Naive B cell (primary cell): ENCODE results near the gene UTP14A. TPM values are rescaled to one million over a fixed set of nuclear protein-coding genes. Genes with fewer than 3 reads are reported as not detected.
A peak's percentile ranks its signal among the peaks of the same experiment; 100 is the strongest.

ENCODE experiments used
- ATAC-seq, 2 donors: fragments of 150-1000 bp; cut with Tn5 transposase; 2 replicates each; pipeline ENCODE4 v1.10.0; 2021; ENCODE audit warnings: low read depth in 2 of 2, mild to moderate bottlenecking in 2 of 2, moderate library complexity in 2 of 2
- DNase-seq: peaks from one replicate; pipeline ENCODE4 v3.0.0; 2022
- H3K27ac Mint-ChIP-seq, 6 donors: one replicate each; pipeline ENCODE4 v1.8.0; 2020 to 2022; ENCODE audit warnings: mild to moderate bottlenecking in 6 of 6, mixed read lengths in 6 of 6, moderate library complexity in 5 of 6, inconsistent platforms in 2 of 6
- H3K27me3 Mint-ChIP-seq, 3 donors: one replicate each; pipeline ENCODE4 v1.8.0; 2021 to 2022; ENCODE audit warnings: mixed read lengths in 3 of 3, mild to moderate bottlenecking in 1 of 3
- H3K36me3 Mint-ChIP-seq, 2 donors: one replicate each; pipeline ENCODE4 v1.8.0; 2020 to 2022; ENCODE audit warnings: mixed read lengths in 2 of 2, inconsistent platforms in 1 of 2, mild to moderate bottlenecking in 1 of 2
- H3K4me1 Mint-ChIP-seq, 3 donors: one replicate each; pipeline ENCODE4 v1.8.0; 2020 to 2022; ENCODE audit warnings: mixed read lengths in 3 of 3, inconsistent platforms in 1 of 3, mild to moderate bottlenecking in 1 of 3, moderate library complexity in 1 of 3
- H3K4me3 Mint-ChIP-seq, 8 donors: one replicate each; pipeline ENCODE4 v1.8.0; 2020 to 2022; ENCODE audit warnings: mild to moderate bottlenecking in 8 of 8, mixed read lengths in 8 of 8, moderate library complexity in 8 of 8, inconsistent platforms in 2 of 8
- H3K9me3 Mint-ChIP-seq, 7 donors: one replicate each; pipeline ENCODE4 v1.8.0; 2020 to 2022; ENCODE audit warnings: mixed read lengths in 7 of 7, mild to moderate bottlenecking in 5 of 7, inconsistent platforms in 2 of 7, moderate library complexity in 1 of 7
- polyA plus RNA-seq, 6 donors: library from polyadenylated mRNA; unstranded; fragments of 300-500 nt; fragmentation: Illumina TruSeq; gene quantifications; one replicate each; pipeline ENCODE4 v1.2.3, GENCODE V29; 2021; ENCODE audit warnings: low read depth in 6 of 6

UTP14A gene
- polyA plus RNA-seq, 6 donors from 2014 or later: 0.60 to 11.3 (median 6.4) TPM

- Mint-ChIP-seq H3K27me3 (peaks cover 0 to 6% (median 4%) of the 10 kb centered on the region in 3 donors), H3K36me3 (no peaks in the 10 kb centered on the region), H3K4me1 (peaks cover 20 to 27% (median 21%) of the 10 kb centered on the region in 3 donors), H3K27ac (no peak overlapping the region), H3K9me3 (peaks cover 0 to 4% (median 0%) of the 10 kb centered on the region in 7 donors), H3K4me3 (peak overlapping the region in 5 of 8 donors; percentile 36 to 77 (median 69))
- no peak for DNase-seq
- ATAC-seq: no peak
These were observed 50.2 kb downstream of the UTP14A start for GRCh38 chrX:129956145-129956544.

DNA sequence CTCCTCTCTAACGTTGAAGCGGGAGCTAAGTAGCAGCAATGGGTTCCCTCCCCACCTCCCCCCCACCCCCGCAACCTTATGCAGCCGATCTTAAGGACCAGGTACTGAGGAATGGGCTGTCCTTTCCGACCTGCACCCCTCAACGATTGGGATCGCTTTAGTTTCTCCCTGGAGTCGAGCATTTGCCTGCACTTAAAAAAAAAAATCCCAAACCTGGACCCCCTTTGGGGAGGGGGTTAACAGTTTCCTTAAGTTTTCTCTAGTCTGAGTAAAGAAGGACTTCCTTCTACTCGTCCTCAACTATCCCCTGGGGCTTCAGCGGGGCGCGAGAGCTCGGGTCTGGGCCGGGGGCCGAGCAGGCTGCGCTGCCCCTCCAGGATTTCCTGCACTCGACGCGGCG is 50.8 kb downstream of the UTP14A start:
- no peak for DNase-seq
- H3K4me3 Mint-ChIP-seq: peak overlapping the region; percentile 9 to 77 (median 64)
- H3K4me1 Mint-ChIP-seq: peaks cover 24 to 34% (median 26%) of the 10 kb centered on the region in 3 donors
- ATAC-seq: no peak
- peak overlapping the region in 1 of 6 donors; percentile 21 for H3K27ac Mint-ChIP-seq
- H3K36me3 Mint-ChIP-seq: no peaks in the 10 kb centered on the region
- H3K27me3 Mint-ChIP-seq: peaks cover 0 to 6% (median 4%) of the 10 kb centered on the region in 3 donors
- H3K9me3 Mint-ChIP-seq: peaks cover 0 to 4% (median 0%) of the 10 kb centered on the region in 7 donors

DNA sequence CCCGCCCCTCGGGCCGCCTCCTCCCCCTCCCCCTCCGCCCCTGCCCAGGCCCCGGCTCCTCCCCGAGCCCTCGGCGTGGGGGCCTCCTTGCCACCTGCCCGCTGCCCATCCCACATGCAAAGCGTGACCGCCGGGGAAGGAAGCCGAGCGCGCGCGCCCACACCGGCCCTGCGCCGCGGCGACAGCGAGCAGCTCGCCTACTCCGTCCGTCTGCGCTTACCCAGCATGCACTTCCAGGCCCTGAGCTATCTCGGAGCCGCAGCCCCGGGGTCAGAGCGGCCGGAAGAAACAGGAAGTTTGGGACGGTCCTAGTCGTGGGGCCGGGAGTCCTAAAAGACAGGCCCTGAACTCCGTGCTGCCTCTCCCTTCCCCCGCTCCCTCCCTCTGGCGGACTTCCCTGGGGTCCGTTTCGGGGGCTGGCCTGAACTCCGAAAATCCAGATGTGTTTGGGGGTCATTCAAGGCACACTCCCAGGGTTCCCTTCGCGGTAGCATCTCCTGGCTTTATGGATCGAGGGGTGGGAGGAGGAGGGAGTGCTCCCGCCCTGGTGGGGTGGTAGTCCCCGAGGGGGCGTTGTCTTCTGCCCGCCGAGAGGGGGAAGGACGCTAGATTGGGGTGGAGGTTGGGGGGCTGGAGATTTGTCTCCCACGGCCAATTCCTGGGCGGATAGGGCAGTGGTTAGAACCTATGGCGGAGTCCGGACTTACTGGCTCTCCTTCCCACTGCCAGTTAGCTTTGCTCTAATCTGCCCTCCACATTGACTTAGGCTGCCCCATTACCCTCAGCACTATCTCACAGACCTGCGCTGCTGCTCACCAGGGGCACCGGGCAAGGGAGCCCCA is 51.5 kb downstream of the UTP14A start:
- peak; percentile 54 for DNase-seq
- ATAC-seq: peak; percentile 54 to 57
- Mint-ChIP-seq H3K27ac (peak overlapping the region in 4 of 6 donors; percentile 28 to 87 (median 63)), H3K27me3 (peaks cover 0 to 5% (median 4%) of the 10 kb centered on the region in 3 donors), H3K36me3 (no peaks in the 10 kb centered on the region), H3K4me3 (peak overlapping the region; percentile 69 to 89 (median 72)), H3K9me3 (peaks cover 0 to 4% (median 0%) of the 10 kb centered on the region in 7 donors), H3K4me1 (peaks cover 27 to 33% (median 30%) of the 10 kb centered on the region in 3 donors)

DNA sequence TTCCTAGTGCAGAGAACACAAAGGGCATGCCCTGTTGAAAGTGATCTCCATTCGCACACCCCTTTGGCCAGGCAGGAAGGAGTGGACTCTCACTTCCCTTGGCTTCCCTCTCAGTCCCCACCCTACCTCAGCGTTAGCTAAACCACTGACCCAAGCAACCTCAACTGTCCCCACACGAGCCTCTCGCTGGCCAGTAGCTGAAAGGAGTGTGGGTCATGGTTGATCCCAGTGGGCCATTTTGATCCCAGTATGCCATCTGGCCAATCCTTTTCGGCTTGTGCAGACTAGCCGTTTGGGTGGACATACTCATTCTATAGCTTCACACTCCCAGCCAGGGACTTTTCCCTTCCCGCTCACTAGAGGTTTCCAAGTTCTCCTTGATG is 52.1 kb downstream of the UTP14A start:
- Mint-ChIP-seq H3K9me3 (no peaks in the 10 kb centered on the region), H3K27ac (peak overlapping the region in 3 of 6 donors; percentile 28 to 82 (median 44)), H3K4me3 (peak overlapping the region; percentile 69 to 89 (median 72)), H3K4me1 (peaks cover 23 to 28% (median 27%) of the 10 kb centered on the region in 3 donors), H3K36me3 (no peaks in the 10 kb centered on the region), H3K27me3 (no peaks in the 10 kb centered on the region)
- ATAC-seq (no peak), DNase-seq (no peak)

GRCh38 chrX:129958814-129959492 is 53.0 kb downstream of the UTP14A start:
- Mint-ChIP-seq H3K27me3 (no peaks in the 10 kb centered on the region), H3K9me3 (peaks cover 0 to 2% (median 0%) of the 10 kb centered on the region in 7 donors), H3K4me1 (peaks cover 23 to 28% (median 25%) of the 10 kb centered on the region in 3 donors), H3K4me3 (peak overlapping the region in 3 of 8 donors; percentile 44 to 70 (median 69)), H3K36me3 (no peaks in the 10 kb centered on the region), H3K27ac (no peak overlapping the region)
- ATAC-seq (no peak), DNase-seq (no peak)

GRCh38 chrX:129959493-129959832 is 53.5 kb downstream of the UTP14A start:
- Mint-ChIP-seq H3K9me3 (peaks cover 0 to 2% (median 0%) of the 10 kb centered on the region in 7 donors), H3K4me3 (peak overlapping the region in 1 of 8 donors; percentile 70), H3K4me1 (peaks cover 23 to 28% (median 25%) of the 10 kb centered on the region in 3 donors), H3K27me3 (no peaks in the 10 kb centered on the region), H3K36me3 (no peaks in the 10 kb centered on the region), H3K27ac (no peak overlapping the region)
- ATAC-seq (no peak), DNase-seq (no peak)

DNA sequence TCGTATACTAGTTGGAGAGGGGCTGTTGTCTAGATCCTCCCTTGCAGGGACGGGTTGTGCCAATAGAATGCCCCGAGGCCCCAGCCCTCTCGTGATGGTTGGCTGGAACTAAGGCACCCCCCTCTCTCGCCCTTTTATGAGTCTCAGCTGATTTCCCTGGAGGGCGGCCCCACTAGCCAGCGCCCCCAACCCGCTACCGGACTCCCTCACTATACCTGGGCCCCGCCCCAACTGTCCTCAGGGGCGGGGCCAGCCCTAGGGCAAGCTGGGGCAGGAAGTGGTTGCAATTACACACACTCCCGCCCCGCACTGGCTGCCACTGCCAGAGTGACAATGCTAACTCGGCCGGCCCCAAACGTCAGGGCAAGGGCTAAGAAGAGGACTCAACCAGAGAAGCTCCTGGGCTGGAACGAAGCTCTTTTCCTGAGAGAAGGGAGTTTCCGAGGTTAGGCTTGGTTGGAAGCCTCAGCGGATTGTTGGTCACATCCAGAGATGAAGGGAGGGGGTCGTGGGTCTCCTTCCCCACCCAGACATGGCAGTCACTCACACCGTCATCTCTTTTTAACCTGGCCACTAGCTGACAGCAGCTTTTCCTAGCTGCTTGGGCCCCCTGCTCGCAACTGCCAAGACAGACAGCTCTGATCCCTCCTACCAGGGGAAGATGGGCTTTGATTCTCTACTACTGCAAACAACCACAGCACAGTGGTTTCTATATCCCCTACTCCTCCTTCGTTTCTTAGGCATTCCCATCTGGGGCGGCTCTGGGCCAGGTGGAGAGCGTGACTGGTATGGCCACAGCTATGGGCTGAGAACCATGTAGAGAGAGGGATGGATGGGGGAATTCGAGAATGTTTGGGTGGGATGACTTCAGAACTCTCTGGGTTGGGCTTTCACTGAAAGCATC is 55.5 kb downstream of the UTP14A start:
- H3K36me3 Mint-ChIP-seq: no peaks in the 10 kb centered on the region
- peak overlapping the region; percentile 58 to 90 (median 82) for H3K4me3 Mint-ChIP-seq
- DNase-seq: peak; percentile 58
- ATAC-seq: peak; percentile 83 to 84
- peaks cover 19 to 28% (median 23%) of the 10 kb centered on the region in 3 donors for H3K4me1 Mint-ChIP-seq
- H3K27me3 Mint-ChIP-seq: no peaks in the 10 kb centered on the region
- H3K9me3 Mint-ChIP-seq: peaks cover 0 to 2% (median 0%) of the 10 kb centered on the region in 7 donors
- peak overlapping the region in 5 of 6 donors; percentile 61 to 98 (median 91) for H3K27ac Mint-ChIP-seq

DNA sequence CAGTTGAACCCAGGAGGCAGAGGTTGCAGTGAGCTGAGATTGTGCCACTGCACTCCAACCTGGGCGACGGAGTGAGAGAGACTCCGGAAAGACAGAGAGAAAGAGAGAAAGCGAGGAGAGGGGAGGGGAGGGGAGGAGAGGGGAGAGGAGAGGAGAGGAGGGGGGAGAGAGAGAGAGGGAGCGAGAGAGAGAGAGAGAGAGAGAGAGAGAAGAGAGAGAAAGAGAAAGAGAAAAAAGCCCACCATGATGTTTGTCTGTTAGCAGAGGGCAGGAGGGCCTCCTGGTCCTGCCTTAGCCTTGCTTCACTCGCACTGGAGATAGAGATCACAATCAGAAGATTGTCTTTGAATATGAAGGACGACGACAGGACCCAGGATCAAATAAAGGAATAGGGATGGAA is 57.8 kb downstream of the UTP14A start:
- H3K27ac Mint-ChIP-seq: peak overlapping the region in 1 of 6 donors; percentile 8
- peaks cover 0 to 2% (median 0%) of the 10 kb centered on the region in 7 donors for H3K9me3 Mint-ChIP-seq
- DNase-seq (no peak), ATAC-seq (no peak)
- peaks cover 6 to 15% (median 14%) of the 10 kb centered on the region in 3 donors for H3K4me1 Mint-ChIP-seq
- H3K36me3 Mint-ChIP-seq: no peaks in the 10 kb centered on the region
- H3K4me3 Mint-ChIP-seq: no peak overlapping the region
- no peaks in the 10 kb centered on the region for H3K27me3 Mint-ChIP-seq

GRCh38 chrX:129965166-129965565 is 59.2 kb downstream of the UTP14A start:
- H3K27me3 Mint-ChIP-seq: no peaks in the 10 kb centered on the region
- no peak overlapping the region for H3K4me3 Mint-ChIP-seq
- no peaks in the 10 kb centered on the region for H3K36me3 Mint-ChIP-seq
- H3K9me3 Mint-ChIP-seq: peaks cover 0 to 2% (median 0%) of the 10 kb centered on the region in 7 donors
- peak overlapping the region in 1 of 6 donors; percentile 17 for H3K27ac Mint-ChIP-seq
- DNase-seq (no peak), ATAC-seq (no peak)
- peaks cover 6 to 15% (median 14%) of the 10 kb centered on the region in 3 donors for H3K4me1 Mint-ChIP-seq

- peaks cover 0 to 18% (median 8%) of the 10 kb centered on the region in 3 donors for H3K27me3 Mint-ChIP-seq
- no peak for DNase-seq
- H3K9me3 Mint-ChIP-seq: peaks cover 0 to 2% (median 0%) of the 10 kb centered on the region in 7 donors
- H3K27ac Mint-ChIP-seq: no peak overlapping the region
- H3K4me3 Mint-ChIP-seq: no peak overlapping the region
- H3K4me1 Mint-ChIP-seq: no peaks in the 10 kb centered on the region
- H3K36me3 Mint-ChIP-seq: no peaks in the 10 kb centered on the region
- no peak for ATAC-seq
These were observed 63.0 kb downstream of the UTP14A start for GRCh38 chrX:129968968-129969367.

GRCh38 chrX:129976441-129976840 is 70.5 kb downstream of the UTP14A start:
- peaks cover 0 to 21% (median 8%) of the 10 kb centered on the region in 3 donors for H3K27me3 Mint-ChIP-seq
- no peaks in the 10 kb centered on the region for H3K36me3 Mint-ChIP-seq
- no peak overlapping the region for H3K4me3 Mint-ChIP-seq
- DNase-seq (no peak), ATAC-seq (no peak)
- no peaks in the 10 kb centered on the region for H3K9me3 Mint-ChIP-seq
- no peak overlapping the region for H3K27ac Mint-ChIP-seq
- peaks cover 3 to 4% (median 4%) of the 10 kb centered on the region in 3 donors for H3K4me1 Mint-ChIP-seq
